ENCODE data around the gene NBPF20. TPM values are rescaled to one million over a fixed set of nuclear protein-coding genes. Genes with fewer than 3 reads are reported as not detected.
A peak's percentile ranks its signal among the peaks of the same experiment; 100 is the strongest.
"Not testable (repeated sequence)": the region's sequence is repeated elsewhere in the genome, so short reads cannot be mapped to it uniquely, and the experiment has no call there.

NBPF20 gene, protein sequence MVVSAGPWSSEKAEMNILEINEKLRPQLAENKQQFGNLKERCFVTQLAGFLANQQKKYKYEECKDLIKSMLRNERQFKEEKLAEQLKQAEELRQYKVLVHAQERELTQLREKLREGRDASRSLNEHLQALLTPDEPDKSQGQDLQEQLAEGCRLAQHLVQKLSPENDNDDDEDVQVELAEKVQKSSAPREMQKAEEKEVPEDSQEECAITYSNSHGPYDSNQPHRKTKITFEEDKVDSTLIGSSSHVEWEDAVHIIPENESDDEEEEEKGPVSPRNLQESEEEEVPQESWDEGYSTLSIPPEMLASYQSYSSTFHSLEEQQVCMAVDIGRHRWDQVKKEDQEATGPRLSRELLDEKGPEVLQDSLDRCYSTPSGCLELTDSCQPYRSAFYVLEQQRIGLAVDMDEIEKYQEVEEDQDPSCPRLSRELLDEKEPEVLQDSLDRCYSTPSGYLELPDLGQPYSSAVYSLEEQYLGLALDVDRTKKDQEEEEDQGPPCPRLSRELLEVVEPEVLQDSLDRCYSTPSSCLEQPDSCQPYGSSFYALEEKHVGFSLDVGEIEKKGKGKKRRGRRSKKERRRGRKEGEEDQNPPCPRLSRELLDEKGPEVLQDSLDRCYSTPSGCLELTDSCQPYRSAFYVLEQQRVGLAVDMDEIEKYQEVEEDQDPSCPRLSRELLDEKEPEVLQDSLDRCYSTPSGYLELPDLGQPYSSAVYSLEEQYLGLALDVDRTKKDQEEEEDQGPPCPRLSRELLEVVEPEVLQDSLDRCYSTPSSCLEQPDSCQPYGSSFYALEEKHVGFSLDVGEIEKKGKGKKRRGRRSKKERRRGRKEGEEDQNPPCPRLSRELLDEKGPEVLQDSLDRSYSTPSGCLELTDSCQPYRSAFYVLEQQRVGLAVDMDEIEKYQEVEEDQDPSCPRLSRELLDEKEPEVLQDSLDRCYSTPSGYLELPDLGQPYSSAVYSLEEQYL (N-terminal part only)
- polyA plus RNA-seq (2013, experiment 1 of 2): 0.43 TPM
- polyA plus RNA-seq (2013, experiment 2 of 2): 0.50 TPM

DNA sequence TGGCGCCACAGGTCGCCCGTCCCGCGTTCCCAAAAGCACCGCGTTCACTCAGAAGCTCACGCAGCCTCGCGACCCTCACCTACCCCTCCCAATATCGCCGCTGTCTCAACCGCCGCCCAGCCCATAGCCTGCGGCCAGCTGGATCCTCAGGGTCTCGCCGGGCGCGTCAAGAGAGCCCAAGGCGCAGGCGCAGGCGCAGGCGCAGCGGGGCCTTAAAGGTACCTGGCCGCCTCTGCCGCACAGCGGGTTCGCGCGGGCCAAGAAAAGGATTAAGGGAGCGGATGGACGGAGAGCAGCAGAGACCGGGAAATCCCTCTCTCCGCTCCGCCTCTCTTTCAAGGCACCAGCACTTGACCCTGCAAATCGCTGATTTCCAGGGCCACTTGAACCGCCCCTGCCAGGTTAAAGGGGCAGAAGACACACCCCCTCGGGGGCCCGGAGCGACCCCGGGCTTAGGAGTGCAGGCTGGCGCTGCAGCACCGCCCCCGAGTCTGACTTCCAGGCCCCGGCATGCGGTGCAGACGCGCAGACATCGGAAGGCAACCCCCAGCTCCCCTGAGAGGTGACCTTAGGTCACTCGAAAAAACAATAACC is at the start of gene NBPF20:
TSS of gene NBPF20 (minus strand) at position 168 of the 594 bp plus-strand sequence. CDS start 20,331 bp downstream, outside the sequence.
- H3K14ac ChIP-seq (ENCODE audit: low read length): no peak within 1 kb of the TSS
- DNase-seq (ENCODE audit: low spot score): peak; percentile 90
- H3K4me1 ChIP-seq (ENCODE audit: control insufficient read depth in 2 of 2, insufficient read depth in 1 of 2, low read depth in 1 of 2, low read length in 2 of 2): peaks cover 0 to 2% of the 10 kb centered on the region in 2 donors
- peak within 1 kb of the TSS; percentile 85 for H3K18ac ChIP-seq (ENCODE audit: low read length)
- peak within 1 kb of the TSS; percentile 71 to 85 for H3K4me3 ChIP-seq (ENCODE audit: low read length in 2 of 2)
- no peaks in the 10 kb centered on the region for H3K36me3 ChIP-seq (replicated peaks in 1 of 2; ENCODE audit: control insufficient read depth in 2 of 2, insufficient read depth in 2 of 2, low read length in 2 of 2)
- peak within 1 kb of the TSS; percentile 79 for H3K27ac ChIP-seq (replicated peaks; ENCODE audit: low read length)
- peak within 1 kb of the TSS; percentile 99 for H2AFZ ChIP-seq (ENCODE audit: low read length)
- no peak within 1 kb of the TSS for H4K8ac ChIP-seq (ENCODE audit: low read depth, low read length)
- H3K9me3 ChIP-seq (replicated peaks in 1 of 2; ENCODE audit: control insufficient read depth in 2 of 2, insufficient read depth in 1 of 2, low read depth in 1 of 2, low read length in 2 of 2): peaks cover 2 to 13% of the 10 kb centered on the region in 2 donors
- no peak within 1 kb of the TSS for H4K91ac ChIP-seq (ENCODE audit: low read depth, low read length, poor library complexity)
- H3K27me3 ChIP-seq (ENCODE audit: control insufficient read depth in 3 of 3, insufficient read depth in 3 of 3, low read depth in 1 of 3, low read length in 3 of 3): peaks cover 2 to 28% (median 27%) of the 10 kb centered on the region in 3 experiments
- no peak within 1 kb of the TSS for H2BK5ac ChIP-seq (ENCODE audit: low read length)
- no peak within 1 kb of the TSS for H2BK15ac ChIP-seq (ENCODE audit: low read length)
- H3K79me1 ChIP-seq (ENCODE audit: low read depth, low read length): no peaks in the 10 kb centered on the region
- H2BK12ac ChIP-seq (ENCODE audit: low read length): no peak within 1 kb of the TSS
- no peak within 1 kb of the TSS for H2AK5ac ChIP-seq (ENCODE audit: low read depth, low read length)
- H3K23ac ChIP-seq (ENCODE audit: low read depth, low read length, poor library complexity): no peak within 1 kb of the TSS
- no peak within 1 kb of the TSS for H3K4ac ChIP-seq (ENCODE audit: low read length)
- H2BK120ac ChIP-seq (ENCODE audit: low read depth, low read length): no peak within 1 kb of the TSS
- peak within 1 kb of the TSS; percentile 66 for H3K4me2 ChIP-seq (ENCODE audit: insufficient read depth, low read length, poor library complexity, severe bottlenecking)
- H3K9ac ChIP-seq (ENCODE audit: low read depth, low read length, poor library complexity): peak within 1 kb of the TSS; percentile 84
- WGBS, 2 donors (ENCODE audit: extremely low coverage in 2 of 2, insufficient read length in 2 of 2, insufficient replicate concordance in 1 of 2): no CpG with 5 or more reads among the region's 50 CpGs

DNA sequence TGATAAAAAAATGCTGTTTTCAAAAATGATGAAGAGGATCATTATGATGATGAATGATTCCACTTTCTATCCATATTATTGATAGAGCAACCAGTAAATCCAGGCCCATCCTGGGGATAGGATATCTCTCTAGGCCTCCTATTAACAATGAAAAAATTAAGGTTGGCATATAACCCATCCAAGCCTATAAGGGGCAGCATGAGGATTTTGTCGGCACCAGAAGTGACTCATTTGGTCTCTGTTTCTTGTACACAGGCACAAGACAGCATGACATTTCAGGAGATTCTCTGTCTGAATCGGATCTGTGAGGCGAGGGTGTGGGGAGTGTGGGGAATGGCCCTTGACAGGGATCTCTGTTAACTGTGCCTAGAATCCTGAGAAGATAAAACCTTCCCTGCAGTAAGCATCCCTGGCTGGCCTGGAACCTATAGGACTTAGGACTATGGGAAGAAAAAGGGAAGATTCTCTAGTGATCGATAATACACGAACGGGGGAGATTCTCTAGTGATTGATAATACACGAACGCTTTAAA is 49.5 kb upstream of the NBPF20 start:
- not testable (repeated sequence) for H3K4me1 ChIP-seq (ENCODE audit: control insufficient read depth in 2 of 2, insufficient read depth in 1 of 2, low read depth in 1 of 2, low read length in 2 of 2); H3K27me3 ChIP-seq (ENCODE audit: control insufficient read depth in 3 of 3, insufficient read depth in 3 of 3, low read depth in 1 of 3, low read length in 3 of 3); H2BK5ac ChIP-seq (ENCODE audit: low read length); H2BK12ac ChIP-seq (ENCODE audit: low read length); H4K91ac ChIP-seq (ENCODE audit: low read depth, low read length, poor library complexity); H3K9me3 ChIP-seq (replicated peaks in 1 of 2; ENCODE audit: control insufficient read depth in 2 of 2, insufficient read depth in 1 of 2, low read depth in 1 of 2, low read length in 2 of 2); H2BK120ac ChIP-seq (ENCODE audit: low read depth, low read length); H3K36me3 ChIP-seq (replicated peaks in 1 of 2; ENCODE audit: control insufficient read depth in 2 of 2, insufficient read depth in 2 of 2, low read length in 2 of 2); H3K79me1 ChIP-seq (ENCODE audit: low read depth, low read length); H3K23ac ChIP-seq (ENCODE audit: low read depth, low read length, poor library complexity); H3K18ac ChIP-seq (ENCODE audit: low read length); H3K14ac ChIP-seq (ENCODE audit: low read length); H3K9ac ChIP-seq (ENCODE audit: low read depth, low read length, poor library complexity); H3K4ac ChIP-seq (ENCODE audit: low read length); H2AFZ ChIP-seq (ENCODE audit: low read length); H4K8ac ChIP-seq (ENCODE audit: low read depth, low read length); DNase-seq (ENCODE audit: low spot score); H3K27ac ChIP-seq (replicated peaks; ENCODE audit: low read length); H3K4me2 ChIP-seq (ENCODE audit: insufficient read depth, low read length, poor library complexity, severe bottlenecking); H2BK15ac ChIP-seq (ENCODE audit: low read length); H2AK5ac ChIP-seq (ENCODE audit: low read depth, low read length)
- WGBS, 2 donors (ENCODE audit: extremely low coverage in 2 of 2, insufficient read length in 2 of 2, insufficient replicate concordance in 1 of 2): no CpG with 5 or more reads among the region's 8 CpGs
- peak overlapping the region in 1 of 2 donors; percentile 41 for H3K4me3 ChIP-seq (ENCODE audit: low read length in 2 of 2)

DNA sequence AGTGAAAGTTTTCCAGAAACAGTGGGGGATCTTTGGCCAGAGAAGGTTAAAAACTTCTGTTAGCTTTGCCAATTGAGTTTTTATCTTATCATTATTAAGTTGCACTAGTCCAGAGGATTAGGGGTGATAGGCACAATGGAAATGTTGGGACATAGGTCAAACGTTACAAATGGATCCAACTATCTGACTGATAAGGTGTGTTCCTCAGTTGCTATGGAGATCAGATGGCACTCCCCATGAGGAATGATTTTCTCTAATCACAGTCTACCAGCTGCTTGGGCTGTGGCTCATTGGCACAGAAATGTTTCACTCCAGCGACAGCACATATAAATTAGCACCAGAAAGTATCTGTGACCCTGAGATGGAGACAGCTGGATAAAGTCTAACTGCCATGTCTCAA is 47.3 kb upstream of the NBPF20 start:
- H2AK5ac ChIP-seq (ENCODE audit: low read depth, low read length); H3K27me3 ChIP-seq (ENCODE audit: control insufficient read depth in 3 of 3, insufficient read depth in 3 of 3, low read depth in 1 of 3, low read length in 3 of 3); H3K36me3 ChIP-seq (replicated peaks in 1 of 2; ENCODE audit: control insufficient read depth in 2 of 2, insufficient read depth in 2 of 2, low read length in 2 of 2); H3K4me1 ChIP-seq (ENCODE audit: control insufficient read depth in 2 of 2, insufficient read depth in 1 of 2, low read depth in 1 of 2, low read length in 2 of 2); H3K9me3 ChIP-seq (replicated peaks in 1 of 2; ENCODE audit: control insufficient read depth in 2 of 2, insufficient read depth in 1 of 2, low read depth in 1 of 2, low read length in 2 of 2); H3K79me1 ChIP-seq (ENCODE audit: low read depth, low read length); H3K4ac ChIP-seq (ENCODE audit: low read length); H3K4me2 ChIP-seq (ENCODE audit: insufficient read depth, low read length, poor library complexity, severe bottlenecking); H4K91ac ChIP-seq (ENCODE audit: low read depth, low read length, poor library complexity); H3K9ac ChIP-seq (ENCODE audit: low read depth, low read length, poor library complexity); H3K4me3 ChIP-seq (ENCODE audit: low read length in 2 of 2); H2BK15ac ChIP-seq (ENCODE audit: low read length); H3K14ac ChIP-seq (ENCODE audit: low read length); H2AFZ ChIP-seq (ENCODE audit: low read length); DNase-seq (ENCODE audit: low spot score); H2BK12ac ChIP-seq (ENCODE audit: low read length); H2BK120ac ChIP-seq (ENCODE audit: low read depth, low read length); H3K18ac ChIP-seq (ENCODE audit: low read length); H2BK5ac ChIP-seq (ENCODE audit: low read length); H4K8ac ChIP-seq (ENCODE audit: low read depth, low read length); H3K23ac ChIP-seq (ENCODE audit: low read depth, low read length, poor library complexity); H3K27ac ChIP-seq (replicated peaks; ENCODE audit: low read length): not testable (repeated sequence)
- no CpG with 5 or more reads among the region's 2 CpGs for WGBS, 2 donors (ENCODE audit: extremely low coverage in 2 of 2, insufficient read length in 2 of 2, insufficient replicate concordance in 1 of 2)

Measured in neuronal stem cell (in vitro differentiated cells).